Measurements from ENCODE around the gene TMBIM4.

TMBIM4 gene

DNA sequence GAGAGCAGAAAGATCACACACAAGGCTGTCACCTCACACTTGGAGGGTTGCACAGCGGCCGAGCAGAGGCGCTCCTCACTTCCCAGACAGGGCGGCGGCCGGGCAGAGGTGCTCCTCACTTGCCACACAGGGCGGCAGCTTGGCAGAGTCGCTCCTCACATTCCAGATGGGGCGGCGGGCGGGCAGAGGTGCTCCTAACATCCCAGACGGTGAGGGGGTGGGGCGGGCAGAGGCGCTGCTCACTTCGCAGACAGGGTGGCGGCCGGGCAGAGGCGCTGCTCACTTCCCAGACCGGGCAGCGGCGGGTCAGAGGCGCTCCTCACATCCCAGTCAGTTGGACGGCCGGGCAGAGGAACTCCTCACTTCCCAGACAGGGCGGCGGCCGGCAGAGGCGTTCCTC, 9.1 kb downstream of the TMBIM4 start:
- ChIA-PET CTCF (interaction anchor here (1.7 to 3.8 kb wide), 3 partner anchors 8 to 23 kb away, joined by 4 to 27 read pairs (median 17); partner anchors contain the start of gene TMBIM4), POLR2A (no interaction called here)
- TF ChIP-seq, protein P1, sequence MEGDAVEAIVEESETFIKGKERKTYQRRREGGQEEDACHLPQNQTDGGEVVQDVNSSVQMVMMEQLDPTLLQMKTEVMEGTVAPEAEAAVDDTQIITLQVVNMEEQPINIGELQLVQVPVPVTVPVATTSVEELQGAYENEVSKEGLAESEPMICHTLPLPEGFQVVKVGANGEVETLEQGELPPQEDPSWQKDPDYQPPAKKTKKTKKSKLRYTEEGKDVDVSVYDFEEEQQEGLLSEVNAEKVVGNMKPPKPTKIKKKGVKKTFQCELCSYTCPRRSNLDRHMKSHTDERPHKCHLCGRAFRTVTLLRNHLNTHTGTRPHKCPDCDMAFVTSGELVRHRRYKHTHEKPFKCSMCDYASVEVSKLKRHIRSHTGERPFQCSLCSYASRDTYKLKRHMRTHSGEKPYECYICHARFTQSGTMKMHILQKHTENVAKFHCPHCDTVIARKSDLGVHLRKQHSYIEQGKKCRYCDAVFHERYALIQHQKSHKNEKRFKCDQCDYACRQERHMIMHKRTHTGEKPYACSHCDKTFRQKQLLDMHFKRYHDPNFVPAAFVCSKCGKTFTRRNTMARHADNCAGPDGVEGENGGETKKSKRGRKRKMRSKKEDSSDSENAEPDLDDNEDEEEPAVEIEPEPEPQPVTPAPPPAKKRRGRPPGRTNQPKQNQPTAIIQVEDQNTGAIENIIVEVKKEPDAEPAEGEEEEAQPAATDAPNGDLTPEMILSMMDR (IDR thresholded peaks at IDR 0.05; ENCODE audit: control extremely low read depth, extremely low read depth, low read depth, missing control alignments): no peak
- DNase-seq (ENCODE audit: extremely low spot score): no peak

DNA sequence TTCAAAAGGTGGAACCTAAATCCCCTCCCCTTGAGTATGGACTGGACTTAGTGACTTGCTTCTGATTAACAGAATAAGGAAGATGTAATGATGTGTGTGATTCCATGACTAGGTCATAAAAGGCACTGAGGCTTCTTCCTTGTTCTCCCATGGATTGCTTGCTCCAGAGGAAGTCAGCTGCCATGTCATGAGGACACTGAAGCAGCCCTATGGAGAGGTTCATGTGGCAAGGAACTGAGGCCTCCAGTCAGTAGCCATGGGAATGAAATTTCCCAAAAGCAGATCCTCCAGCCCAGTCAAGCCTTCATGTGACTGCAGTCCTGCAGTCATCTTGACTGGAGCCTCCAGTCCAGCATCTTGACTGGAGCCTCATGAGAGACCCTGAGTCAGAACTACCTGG, 10.7 kb downstream of the TMBIM4 start:
- ChIA-PET CTCF (interaction anchor here (0.8 to 3.8 kb wide), 6 partner anchors 9 to 55 kb away, joined by 3 to 27 read pairs (median 4); partner anchors contain the start of genes LLPH and TMBIM4), POLR2A (no interaction called here)
- TF ChIP-seq, protein P1 (IDR thresholded peaks at IDR 0.05; ENCODE audit: control extremely low read depth, extremely low read depth, low read depth, missing control alignments): no peak
- no peak for DNase-seq (ENCODE audit: extremely low spot score)

DNA sequence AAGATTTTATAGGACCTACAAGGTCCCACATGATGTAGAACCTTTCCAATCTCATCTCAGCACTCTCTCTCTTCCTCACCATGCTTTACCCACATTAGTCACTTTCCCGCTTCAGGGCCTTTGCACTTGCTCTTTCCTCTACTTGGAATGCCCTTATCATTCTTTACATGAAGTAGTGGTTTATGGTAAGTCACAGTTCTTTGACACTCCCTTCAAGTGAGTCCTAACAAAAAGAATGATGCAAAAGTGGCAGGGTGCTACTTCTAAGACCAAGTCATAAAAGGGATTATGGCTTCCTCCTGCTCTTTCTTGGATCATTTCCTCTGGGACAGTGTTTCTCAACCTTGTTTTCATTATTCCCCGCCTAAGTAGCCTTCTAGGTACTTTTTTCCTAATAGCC, 13.1 kb downstream of the TMBIM4 start:
- no peak for DNase-seq (ENCODE audit: extremely low spot score)
- CTCF ChIA-PET: no interaction called here
- POLR2A ChIA-PET: no interaction called here
- TF ChIP-seq, protein P1 (IDR thresholded peaks at IDR 0.05; ENCODE audit: control extremely low read depth, extremely low read depth, low read depth, missing control alignments): no peak

DNA sequence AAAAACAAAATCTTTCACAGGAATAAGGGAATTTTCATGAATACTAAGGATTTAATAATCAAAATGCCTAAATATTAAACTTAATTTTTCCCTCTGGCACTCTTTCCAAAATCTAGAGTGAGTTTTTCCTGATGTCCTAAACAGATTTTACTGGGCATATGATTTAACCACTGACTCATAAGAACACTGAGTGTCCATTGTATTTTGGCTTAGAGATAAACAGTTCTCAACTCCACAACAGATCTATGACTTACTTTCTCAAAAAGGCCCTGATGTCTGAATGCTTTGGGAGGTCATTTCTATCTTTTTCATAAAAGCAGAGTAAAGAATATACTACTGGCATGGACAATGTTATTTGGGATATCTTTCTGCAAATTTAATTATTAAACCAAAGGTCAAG, 15.0 kb downstream of the TMBIM4 start:
- ChIA-PET CTCF (no interaction called here), POLR2A (no interaction called here)
- TF ChIP-seq, protein P1 (IDR thresholded peaks at IDR 0.05; ENCODE audit: control extremely low read depth, extremely low read depth, low read depth, missing control alignments): no peak
- no peak for DNase-seq (ENCODE audit: extremely low spot score)

DNA sequence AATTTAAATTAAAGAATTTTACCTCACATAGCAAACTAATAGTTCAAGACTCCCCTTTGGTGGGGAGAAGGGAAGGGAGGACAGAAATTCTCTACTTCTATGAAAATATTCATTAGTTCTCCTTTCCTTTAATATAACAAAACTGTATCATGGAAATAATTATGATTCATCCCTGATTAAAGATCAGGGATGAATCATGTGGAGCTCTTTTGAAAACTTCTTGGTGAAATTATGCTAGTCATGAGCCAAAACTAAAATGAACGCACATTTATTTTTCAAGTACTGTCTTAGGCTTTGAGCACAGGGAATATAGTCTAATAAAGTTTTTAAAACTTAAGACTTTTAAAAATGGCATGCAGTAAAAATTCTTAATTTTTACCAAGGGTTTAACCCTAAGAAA, 17.1 kb downstream of the TMBIM4 start:
- ChIA-PET POLR2A (no interaction called here), CTCF (interaction anchor here (1.3 kb wide), 1 partner anchor 9 kb away, joined by 4 read pairs; no protein-coding TSS in a partner anchor)
- TF ChIP-seq, protein P1 (IDR thresholded peaks at IDR 0.05; ENCODE audit: control extremely low read depth, extremely low read depth, low read depth, missing control alignments): no peak
- DNase-seq (ENCODE audit: extremely low spot score): no peak

DNA sequence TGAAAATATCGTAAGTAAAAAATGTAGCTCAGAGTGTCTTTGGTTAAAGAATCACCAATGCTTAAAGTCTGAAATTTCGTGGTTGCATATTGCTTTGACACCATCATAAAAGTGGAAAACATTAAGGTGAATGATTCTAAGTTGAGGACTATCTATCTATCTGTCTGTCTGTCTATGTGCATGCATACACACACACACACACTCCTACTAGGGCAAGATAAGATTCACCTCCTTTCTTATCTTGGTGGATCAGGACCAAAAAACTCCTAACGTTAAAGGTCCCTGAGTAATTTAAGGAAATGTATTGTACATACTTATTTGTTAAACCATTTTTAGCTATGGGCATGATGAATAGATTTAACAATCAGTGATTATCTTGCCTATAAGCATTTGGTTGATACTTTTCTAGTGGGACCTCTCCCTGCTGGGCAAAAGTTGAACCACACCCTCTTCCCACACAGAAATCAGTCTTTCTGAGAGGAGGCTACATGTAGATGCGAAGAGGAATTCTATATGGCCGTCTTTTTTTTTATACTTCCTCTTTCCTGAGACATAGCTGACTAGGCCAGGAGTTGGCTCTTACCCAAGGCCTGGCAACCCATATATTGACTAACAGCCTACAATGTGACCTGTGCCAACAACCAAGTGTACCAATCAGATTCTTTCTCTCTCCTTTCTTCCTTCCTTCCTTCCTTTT, 19.9 kb downstream of the TMBIM4 start:
- CTCF ChIA-PET: interaction anchor here (1.0 to 2.0 kb wide), 4 partner anchors 9 to 543 kb away, joined by 4 to 8 read pairs (median 6); partner anchors contain the start of genes LLPH and TMBIM4
- TF ChIP-seq, protein P1 (IDR thresholded peaks at IDR 0.05; ENCODE audit: control extremely low read depth, extremely low read depth, low read depth, missing control alignments): no peak
- DNase-seq (ENCODE audit: extremely low spot score): no peak
- POLR2A ChIA-PET: no interaction called here

Measured in GM10248 (cell line).